NB4 (cell line): Measurements from ENCODE around the gene ZKSCAN5.

Experiments used
- DNase-seq: peaks from one replicate; pipeline ENCODE4 v3.0.0; 2010; ENCODE audit warnings: low read depth
- H3K4me3 ChIP-seq: one replicate; pipeline ENCODE4 v1.5.1; 2011; ENCODE audit warnings: mild to moderate bottlenecking, low read depth, low read length, moderate library complexity
- MYC ChIP-seq: IDR thresholded peaks from 2 replicates; pipeline ENCODE4 v1.6.1; 2011; ENCODE audit warnings: low read depth, low read length
- POLR2A ChIP-seq: IDR thresholded peaks from 2 replicates; pipeline ENCODE4 v1.6.1; 2011; ENCODE audit warnings: mild to moderate bottlenecking; ENCODE audit not compliant: insufficient read length; ENCODE audit errors: extremely low read depth
- TF ChIP-seq, protein P1 (sequence below): IDR thresholded peaks from 2 replicates; pipeline ENCODE4 v1.6.1; 2011; ENCODE audit warnings: low read depth, low read length
- TF ChIP-seq, protein P2 (sequence below): IDR thresholded peaks from one replicate; pipeline ENCODE4 v1.5.1; 2012; ENCODE audit warnings: low read depth, low read length

ZKSCAN5 gene

DNA sequence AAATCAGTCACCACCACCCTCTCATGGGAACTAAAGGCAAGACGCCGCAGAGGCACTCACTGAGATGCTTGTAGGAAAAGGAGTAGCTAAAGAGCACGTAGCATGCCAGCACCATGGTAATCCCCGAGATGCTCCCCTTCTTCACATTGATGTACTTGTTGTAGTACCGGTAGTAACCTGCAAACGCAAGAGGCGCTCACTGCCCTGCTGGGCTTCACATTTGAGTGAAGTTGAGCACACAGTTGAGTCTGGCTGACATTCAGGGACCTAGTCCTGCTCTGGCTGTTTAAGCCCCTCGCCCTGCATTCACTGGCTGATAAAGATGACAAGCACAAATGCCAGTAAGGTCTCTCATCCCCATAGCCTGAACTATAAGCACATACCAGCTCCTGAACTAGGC lies 45.4 kb upstream of the ZKSCAN5 start:
- TF ChIP-seq, protein P1, sequence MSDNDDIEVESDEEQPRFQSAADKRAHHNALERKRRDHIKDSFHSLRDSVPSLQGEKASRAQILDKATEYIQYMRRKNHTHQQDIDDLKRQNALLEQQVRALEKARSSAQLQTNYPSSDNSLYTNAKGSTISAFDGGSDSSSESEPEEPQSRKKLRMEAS: no peak
- TF ChIP-seq POLR2A: no peak
- TF ChIP-seq, protein P2, sequence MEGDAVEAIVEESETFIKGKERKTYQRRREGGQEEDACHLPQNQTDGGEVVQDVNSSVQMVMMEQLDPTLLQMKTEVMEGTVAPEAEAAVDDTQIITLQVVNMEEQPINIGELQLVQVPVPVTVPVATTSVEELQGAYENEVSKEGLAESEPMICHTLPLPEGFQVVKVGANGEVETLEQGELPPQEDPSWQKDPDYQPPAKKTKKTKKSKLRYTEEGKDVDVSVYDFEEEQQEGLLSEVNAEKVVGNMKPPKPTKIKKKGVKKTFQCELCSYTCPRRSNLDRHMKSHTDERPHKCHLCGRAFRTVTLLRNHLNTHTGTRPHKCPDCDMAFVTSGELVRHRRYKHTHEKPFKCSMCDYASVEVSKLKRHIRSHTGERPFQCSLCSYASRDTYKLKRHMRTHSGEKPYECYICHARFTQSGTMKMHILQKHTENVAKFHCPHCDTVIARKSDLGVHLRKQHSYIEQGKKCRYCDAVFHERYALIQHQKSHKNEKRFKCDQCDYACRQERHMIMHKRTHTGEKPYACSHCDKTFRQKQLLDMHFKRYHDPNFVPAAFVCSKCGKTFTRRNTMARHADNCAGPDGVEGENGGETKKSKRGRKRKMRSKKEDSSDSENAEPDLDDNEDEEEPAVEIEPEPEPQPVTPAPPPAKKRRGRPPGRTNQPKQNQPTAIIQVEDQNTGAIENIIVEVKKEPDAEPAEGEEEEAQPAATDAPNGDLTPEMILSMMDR: peak; percentile 70
- no peak for TF ChIP-seq MYC
- no peak overlapping the region for H3K4me3 ChIP-seq
- DNase-seq: peak; percentile 78

DNA sequence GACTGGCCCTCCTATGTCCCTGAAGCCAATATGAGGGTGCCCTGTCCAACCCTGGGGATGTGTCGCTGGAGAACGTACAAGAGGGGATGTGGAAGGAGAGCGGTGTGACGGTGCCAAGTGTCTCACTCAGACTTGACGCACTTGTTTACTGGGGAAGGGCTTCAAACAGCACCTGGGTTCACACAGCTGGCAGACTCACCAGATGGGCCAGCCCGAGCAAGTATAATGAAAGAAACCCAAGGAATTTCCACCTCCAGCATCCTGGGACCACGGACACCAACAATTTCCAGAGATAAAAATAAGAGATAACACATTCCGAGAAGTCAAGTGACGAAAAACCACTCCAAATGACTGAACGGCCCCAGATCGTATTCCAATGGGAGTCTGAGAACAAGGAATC lies 43.8 kb upstream of the ZKSCAN5 start:
- TF ChIP-seq, protein P1: no peak
- TF ChIP-seq POLR2A (no peak), MYC (no peak)
- TF ChIP-seq, protein P2: no peak
- H3K4me3 ChIP-seq: no peak overlapping the region
- no peak for DNase-seq

DNA sequence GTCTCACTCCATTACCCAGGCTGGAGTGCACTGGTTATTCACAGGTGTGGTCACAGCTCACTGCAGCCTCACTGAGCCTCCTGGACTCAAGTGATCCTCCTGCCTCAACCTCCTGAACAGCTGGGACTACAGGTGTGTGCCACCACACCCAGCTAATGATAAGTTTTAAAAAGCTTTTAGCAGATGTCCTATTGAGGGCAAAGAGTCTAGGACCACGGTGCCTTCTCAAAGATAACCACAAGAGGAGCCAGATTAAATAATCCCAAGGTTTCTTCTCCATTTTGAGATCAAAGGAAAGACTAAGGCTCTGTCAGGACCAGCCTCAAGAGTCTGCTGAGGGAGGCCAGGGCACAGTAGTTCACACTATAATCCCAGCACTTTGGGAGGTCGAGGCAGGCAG lies 43.2 kb upstream of the ZKSCAN5 start:
- no peak for DNase-seq
- TF ChIP-seq, protein P1: no peak
- TF ChIP-seq MYC (no peak), POLR2A (no peak)
- TF ChIP-seq, protein P2: peak; percentile 23

DNA sequence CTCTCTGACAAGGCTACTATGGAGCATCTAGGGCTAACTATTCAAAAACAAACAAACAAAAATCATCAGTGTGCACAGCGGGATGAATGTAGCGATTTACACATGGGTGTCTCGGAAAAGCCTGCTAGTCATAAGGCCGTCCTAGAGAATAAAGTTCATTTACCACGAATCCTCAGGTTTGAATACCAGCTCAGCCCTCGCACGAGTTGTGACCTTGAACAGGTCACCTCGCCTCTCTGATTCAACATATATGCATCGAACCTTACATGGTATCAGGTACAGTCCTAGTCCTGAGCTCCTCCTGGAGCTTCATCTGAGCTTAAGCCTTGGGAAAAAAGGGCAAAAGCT lies 39.1 kb upstream of the ZKSCAN5 start:
- no peak for DNase-seq
- peak overlapping the region; percentile 98 for H3K4me3 ChIP-seq
- TF ChIP-seq, protein P1: no peak
- TF ChIP-seq, protein P2: no peak
- TF ChIP-seq POLR2A (no peak), MYC (no peak)

More for the DNA sequence above, 43.2 kb upstream of the ZKSCAN5 start:
- H3K4me3 ChIP-seq: no peak overlapping the region

DNA sequence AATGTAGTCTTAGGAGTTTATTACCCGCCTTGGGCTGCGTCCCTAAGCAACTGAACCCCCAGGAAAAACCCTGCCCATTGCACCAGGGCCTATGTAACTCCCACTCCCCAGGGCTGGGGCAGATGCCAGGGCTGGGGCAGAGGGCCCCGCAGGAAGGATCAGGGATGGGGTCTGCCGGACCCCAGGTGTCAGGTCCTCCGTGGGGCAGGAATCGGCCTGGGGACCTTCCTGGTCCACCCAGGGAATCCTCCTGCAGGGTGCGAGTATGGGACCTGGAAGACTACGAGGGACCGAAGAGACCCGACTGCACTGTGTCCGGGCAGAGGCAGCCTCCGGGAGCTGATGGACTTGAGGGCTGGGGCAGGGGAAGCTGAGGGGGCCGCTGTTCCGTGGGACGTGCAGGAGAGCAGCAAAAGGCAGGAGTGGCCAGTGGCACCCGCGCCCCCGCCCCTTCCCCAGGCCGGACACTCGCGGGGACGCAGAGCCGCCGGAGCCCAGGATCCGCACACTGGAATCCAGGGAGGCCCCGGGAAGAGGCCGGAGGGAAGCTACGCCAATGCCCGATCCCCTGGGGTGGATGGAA lies 36.0 kb upstream of the ZKSCAN5 start:
- no peak overlapping the region for H3K4me3 ChIP-seq
- TF ChIP-seq, protein P2: no peak
- no peak for TF ChIP-seq POLR2A
- no peak for TF ChIP-seq MYC
- TF ChIP-seq, protein P1: no peak
- DNase-seq: no peak
